HL-60 (cell line): ENCODE measurements around the gene C14orf132.

Source experiments
- CTCF ChIP-seq: IDR thresholded peaks from one replicate; pipeline ENCODE4 v1.5.1; 2011; ENCODE audit warnings: low read length, control low read depth, inconsistent platforms; ENCODE audit not compliant: insufficient read depth
- TF ChIP-seq, protein P1 (sequence below): IDR thresholded peaks from 2 replicates; pipeline ENCODE4 v1.6.1; 2012; ENCODE audit warnings: low read depth; ENCODE audit not compliant: insufficient replicate concordance

DNA sequence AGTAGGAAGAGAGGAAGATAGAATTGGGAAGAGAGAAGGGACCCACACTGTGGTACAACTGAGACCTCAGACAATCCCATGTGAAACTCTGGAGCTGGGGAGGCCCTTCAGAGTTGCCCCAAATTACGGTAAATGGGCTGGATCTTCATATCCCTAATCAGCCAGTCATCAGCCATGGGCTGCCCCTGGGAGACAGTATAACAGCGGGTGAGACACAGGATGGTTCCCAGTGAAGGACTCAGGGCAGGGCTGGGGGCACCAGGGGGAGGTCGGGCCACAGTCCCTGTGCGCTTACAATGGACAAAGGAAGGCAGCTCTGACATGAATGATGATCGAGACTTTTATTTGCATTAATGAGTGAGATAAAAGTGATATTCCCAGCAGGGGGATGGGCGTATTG is 91.2 kb downstream of the C14orf132 start:
- TF ChIP-seq CTCF = no peak
- TF ChIP-seq, protein P1, sequence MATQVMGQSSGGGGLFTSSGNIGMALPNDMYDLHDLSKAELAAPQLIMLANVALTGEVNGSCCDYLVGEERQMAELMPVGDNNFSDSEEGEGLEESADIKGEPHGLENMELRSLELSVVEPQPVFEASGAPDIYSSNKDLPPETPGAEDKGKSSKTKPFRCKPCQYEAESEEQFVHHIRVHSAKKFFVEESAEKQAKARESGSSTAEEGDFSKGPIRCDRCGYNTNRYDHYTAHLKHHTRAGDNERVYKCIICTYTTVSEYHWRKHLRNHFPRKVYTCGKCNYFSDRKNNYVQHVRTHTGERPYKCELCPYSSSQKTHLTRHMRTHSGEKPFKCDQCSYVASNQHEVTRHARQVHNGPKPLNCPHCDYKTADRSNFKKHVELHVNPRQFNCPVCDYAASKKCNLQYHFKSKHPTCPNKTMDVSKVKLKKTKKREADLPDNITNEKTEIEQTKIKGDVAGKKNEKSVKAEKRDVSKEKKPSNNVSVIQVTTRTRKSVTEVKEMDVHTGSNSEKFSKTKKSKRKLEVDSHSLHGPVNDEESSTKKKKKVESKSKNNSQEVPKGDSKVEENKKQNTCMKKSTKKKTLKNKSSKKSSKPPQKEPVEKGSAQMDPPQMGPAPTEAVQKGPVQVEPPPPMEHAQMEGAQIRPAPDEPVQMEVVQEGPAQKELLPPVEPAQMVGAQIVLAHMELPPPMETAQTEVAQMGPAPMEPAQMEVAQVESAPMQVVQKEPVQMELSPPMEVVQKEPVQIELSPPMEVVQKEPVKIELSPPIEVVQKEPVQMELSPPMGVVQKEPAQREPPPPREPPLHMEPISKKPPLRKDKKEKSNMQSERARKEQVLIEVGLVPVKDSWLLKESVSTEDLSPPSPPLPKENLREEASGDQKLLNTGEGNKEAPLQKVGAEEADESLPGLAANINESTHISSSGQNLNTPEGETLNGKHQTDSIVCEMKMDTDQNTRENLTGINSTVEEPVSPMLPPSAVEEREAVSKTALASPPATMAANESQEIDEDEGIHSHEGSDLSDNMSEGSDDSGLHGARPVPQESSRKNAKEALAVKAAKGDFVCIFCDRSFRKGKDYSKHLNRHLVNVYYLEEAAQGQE = no peak
